Amniotic stem cell (primary cell): ENCODE measurements around the gene GOLPH3.
A peak's percentile ranks its signal among the peaks of the same experiment; 100 is the strongest.
"Not testable (repeated sequence)": the region's sequence is repeated elsewhere in the genome, so short reads cannot be mapped to it uniquely, and the experiment has no call there.

ENCODE experiments used
- DNase-seq: peaks from one replicate; lab custom pipeline; 2025; lab: John Stamatoyannopoulos, UW

Gene GOLPH3

DNA sequence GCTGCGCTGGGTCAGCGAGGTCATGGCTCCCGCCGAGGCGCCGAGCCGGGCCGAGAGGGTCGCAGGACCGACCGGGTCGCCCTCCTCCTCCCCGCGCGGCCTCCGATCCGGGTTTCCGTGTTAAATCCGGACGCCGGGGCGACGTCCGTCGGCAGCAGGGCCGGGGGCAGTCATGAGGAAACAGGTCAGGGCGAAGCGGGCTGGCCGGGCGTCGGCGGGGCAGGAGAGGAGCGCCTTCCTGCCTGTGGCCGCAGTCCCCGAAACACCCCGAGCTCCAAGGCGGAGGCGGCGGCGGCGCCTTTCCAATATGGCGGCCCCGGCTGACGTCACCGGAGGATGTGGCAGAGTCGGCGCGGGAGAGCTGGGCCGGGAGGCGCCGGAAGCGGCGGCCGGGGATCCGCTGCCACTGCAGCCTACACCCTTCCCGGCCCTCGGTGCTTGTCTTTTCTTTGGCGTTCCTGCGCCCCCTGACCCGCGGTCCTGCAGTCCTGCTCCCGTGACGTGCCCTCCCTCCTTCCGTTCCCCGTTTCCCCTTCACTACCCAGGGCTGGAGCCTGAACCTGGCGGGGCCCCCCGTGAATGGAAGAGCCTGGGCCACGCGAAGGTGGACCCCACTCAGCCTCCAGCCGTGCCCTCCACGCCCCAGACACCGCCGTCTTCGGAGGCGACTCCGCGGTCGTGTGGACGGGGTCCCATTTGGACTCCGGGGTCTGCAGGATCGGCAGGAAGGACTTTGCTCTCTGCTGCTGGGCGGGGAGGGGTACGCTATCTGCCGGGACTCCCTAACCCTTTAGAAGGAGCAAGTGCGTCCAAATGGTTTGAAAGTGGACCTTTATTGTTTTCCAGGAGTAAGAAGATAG is at the start of gene GOLPH3:
TSS of gene GOLPH3 (minus strand) at position 309 of the 860 bp plus-strand sequence. CDS start at position 24, 285 bp downstream.
- DNase-seq, result peak; percentile 79

- DNase-seq, result no peak
These were observed 48.8 kb upstream of the GOLPH3 start for GRCh38 chr5:32222723-32223470.

DNA sequence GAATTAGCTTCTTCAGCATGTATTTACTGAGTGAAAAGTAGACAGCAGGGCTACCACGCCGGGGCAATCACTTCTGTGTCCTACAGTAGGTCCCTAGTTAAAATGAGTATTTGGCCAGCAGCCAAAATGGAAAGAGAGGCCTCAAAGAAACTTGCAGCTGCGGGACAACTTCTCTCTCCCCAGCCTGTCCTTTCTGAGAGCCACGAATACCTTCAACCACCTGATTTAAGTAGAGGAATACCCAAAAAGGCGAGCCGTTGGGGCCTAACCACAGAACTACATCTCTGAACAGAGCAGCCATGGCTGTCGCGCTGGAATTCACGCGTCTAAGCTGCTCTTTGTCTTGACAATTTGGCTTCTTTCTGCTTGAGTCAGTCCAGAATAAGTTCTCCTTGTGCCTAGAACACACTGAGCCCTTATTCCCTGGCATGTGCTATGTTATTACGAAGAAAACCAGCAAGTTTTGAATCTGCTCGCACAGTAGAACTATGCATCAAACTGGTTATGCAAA is 43.8 kb upstream of the GOLPH3 start:
- DNase-seq, result no peak

GRCh38 chr5:32214344-32214743 is 40.2 kb upstream of the GOLPH3 start:
- not testable (repeated sequence) for DNase-seq

DNA sequence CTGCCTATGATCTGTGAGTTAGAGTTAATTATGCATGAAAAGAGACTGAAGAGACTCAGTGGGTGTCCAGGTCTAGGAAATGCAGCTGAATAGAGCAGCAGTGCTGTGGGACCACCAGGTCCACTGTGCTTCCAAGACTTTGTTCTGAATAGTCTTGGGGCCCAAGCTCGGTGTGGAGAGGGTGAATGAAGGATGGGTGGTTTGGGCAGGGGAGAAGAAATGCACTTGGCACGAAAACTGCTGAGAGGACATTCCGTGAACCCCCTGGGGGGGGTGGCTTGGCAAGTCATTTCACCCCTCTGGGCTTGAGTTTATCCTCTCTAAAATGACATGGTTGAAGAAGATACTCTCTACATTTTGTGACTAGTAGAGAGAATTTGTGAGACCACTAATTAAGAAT is 36.0 kb upstream of the GOLPH3 start:
- no peak for DNase-seq

DNA sequence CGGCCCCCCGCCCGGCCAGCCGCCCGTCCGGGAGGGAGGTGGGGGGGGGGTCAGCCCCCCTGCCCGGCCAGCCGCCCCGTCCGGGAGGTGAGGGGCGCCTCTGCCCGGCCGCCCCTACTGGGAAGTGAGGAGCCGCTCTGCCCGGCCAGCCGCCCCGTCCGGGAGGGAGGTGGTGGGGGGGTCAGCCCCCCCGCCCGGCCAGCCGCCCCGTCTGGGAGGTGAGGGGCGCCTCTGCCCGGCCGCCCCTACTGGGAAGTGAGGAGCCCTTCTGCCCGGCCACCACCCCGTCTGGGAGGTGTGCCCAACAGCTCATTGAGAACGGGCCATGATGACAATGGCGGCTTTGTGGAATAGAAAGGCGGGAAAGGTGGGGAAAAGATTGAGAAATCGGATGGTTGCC is 34.7 kb upstream of the GOLPH3 start:
- not testable (repeated sequence) for DNase-seq

DNA sequence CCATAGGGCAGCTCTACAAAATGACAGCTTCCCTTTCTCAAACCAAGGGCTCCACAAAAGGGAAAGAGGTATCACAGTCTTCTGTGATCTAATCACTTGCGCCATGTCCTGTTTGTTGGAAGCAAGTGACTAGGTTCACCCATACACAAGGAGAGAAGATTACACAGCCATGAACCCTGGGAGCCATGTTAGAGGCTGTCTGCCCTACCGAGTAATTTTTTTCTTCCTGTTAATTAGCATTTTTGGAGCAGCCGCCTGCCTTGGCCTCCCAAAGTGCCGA is 33.2 kb upstream of the GOLPH3 start:
- DNase-seq, result no peak

- no peak for DNase-seq
These were observed 32.6 kb upstream of the GOLPH3 start for GRCh38 chr5:32206509-32207354.

DNA sequence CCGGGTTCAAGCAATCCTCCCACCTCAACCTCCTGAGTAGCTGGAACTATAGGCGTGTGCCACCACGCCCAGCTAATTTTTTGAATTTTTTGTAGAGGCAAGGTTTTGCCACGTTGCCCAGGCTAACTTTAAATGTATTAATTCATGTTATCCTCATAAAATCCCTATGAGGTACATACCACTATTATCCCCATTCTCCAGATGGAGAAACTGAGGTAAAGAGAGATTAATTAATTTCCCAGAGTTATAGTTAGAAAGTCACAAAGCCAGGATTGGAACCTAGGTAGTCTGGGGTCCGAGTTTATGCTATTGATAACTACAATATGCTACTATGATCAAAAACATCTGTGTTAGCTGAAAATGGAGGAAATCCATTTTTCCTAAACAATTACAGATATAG is 31.9 kb upstream of the GOLPH3 start:
- no peak for DNase-seq

GRCh38 chr5:32202394-32202793 is 28.3 kb upstream of the GOLPH3 start:
- no peak for DNase-seq

GRCh38 chr5:32201122-32201753 is 27.1 kb upstream of the GOLPH3 start:
- no peak for DNase-seq

DNA sequence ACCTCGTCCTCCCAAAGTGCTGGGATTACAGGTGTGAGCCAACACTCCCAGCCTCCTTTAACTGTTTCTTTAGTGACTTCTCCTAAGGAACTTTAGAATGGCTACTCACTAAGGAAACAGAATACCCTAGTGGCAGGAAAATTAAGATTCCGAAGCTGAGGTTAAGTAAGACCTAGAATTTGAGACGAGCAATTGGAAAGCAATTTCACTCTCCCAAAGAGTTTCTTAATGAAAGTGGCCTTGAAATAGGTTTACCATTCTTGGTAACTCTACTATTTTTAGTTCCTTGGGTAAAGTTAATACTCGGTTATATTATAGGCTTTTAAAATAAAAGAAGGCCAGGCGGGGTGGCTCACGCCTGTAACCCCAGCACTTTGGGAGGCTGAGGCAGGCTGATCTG is 22.9 kb upstream of the GOLPH3 start:
- DNase-seq, result no peak

DNA sequence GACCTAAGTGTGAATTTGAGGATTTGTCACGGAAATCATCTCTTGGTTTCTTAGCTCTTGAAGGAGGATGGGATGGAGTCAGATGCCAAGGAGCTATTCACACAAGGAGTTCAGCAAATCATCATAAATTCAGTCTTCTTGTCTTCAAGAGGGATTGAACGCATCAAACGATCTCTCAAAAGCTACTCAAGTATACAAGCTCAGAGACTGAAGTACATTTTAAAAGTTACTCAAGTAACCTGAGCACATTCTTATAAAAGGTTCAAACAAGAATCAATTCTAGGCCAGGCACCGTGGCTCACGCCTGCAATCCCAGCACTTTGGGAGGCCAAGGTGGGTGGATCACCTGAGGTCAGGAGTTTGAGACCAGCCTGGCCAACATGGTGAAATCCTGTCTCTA is 21.1 kb upstream of the GOLPH3 start:
- no peak for DNase-seq

- no peak for DNase-seq
These were observed 19.5 kb upstream of the GOLPH3 start for GRCh38 chr5:32193591-32193990.

DNA sequence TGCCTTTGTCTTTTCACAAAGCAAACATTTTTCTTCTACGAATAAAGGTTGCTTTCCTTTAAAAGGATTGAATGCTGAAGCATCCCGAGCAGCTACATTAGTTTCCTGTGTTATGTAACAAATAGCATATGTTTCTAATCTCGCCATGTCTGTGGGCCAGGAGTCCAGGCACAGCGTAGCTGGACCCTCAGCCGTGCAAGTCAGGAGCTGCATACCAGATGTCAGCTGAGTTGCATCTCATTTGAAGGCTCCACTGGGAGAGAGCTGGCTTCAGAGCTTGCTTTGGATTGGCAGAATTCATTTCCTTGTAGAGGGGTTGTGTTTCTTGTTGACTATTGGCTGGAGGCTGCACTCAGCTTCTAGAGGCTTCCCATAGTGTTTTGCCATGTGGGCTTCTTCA is 16.0 kb upstream of the GOLPH3 start:
- DNase-seq, result no peak

DNA sequence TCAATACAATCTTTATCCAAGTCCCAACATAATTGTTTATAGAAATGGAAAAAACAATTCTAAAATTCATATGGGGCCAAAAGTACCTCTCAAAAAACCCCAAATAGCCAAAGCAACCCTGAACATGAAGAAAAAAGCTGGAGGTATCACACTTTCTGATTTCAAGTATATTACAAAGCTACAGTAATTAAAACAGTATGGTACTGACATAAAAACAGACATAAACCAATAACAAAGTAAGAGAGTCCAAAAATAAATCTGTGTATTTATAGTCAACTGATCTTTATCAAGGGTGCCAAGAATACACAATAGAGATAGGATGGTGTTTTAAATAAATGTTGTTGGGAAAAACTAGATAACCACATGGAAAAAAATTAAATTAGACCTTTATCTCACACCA is 13.6 kb upstream of the GOLPH3 start:
- no peak for DNase-seq

DNA sequence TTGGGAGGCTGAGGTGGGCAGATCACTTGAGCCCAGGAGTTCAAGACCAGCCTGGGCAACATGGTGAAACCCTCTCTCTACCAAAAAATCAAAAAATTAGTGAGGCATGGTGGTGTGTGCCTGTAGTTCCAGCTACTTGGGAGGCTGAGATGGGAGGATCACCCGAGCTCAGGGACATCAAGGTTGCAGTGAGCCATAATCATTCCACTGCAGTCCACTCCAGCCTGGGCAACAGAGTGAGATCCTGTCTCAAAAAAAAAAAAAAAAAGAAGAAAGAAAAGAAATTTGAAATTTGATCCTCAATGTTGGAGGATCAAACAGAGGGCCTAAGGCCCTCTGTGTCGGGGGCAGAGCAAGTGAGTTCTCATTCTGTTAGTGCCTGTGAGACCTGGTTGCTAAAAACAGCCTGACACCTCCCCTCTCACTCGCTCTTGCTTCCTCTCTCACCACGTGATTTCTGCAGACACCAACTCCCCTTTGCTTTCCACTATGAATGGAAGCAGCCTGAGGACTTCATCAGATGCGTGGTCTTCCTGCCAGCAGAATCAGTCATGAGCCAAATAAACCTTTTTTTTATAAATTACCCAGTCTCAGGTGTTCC is 8.4 kb upstream of the GOLPH3 start:
- no peak for DNase-seq

GRCh38 chr5:32173267-32174010 is 680 bp downstream of the GOLPH3 start:
- DNase-seq, result no peak

- DNase-seq, result no peak
These were observed 1.2 kb downstream of the GOLPH3 start for GRCh38 chr5:32172923-32173266.

GRCh38 chr5:32172186-32172911 is 1.8 kb downstream of the GOLPH3 start:
- not testable (repeated sequence) for DNase-seq
